Fibroblast of pulmonary artery (primary cell): ENCODE data around the gene EDRF1.

Experiments used
- DNase-seq: peaks from one replicate; pipeline ENCODE4 v3.0.0-alpha.2; 2010; ENCODE audit warnings: low read depth
- H3K4me3 ChIP-seq: replicated peaks from 2 replicates; pipeline ENCODE4 v1.5.1; 2011; ENCODE audit warnings: low read depth, mild to moderate bottlenecking, control low read depth, low read length, moderate library complexity
- TF ChIP-seq, protein P1 (sequence below): IDR thresholded peaks from 2 replicates; pipeline ENCODE4 v1.5.1; 2011; ENCODE audit warnings: mild to moderate bottlenecking, control low read depth, low read length, inconsistent platforms; ENCODE audit errors: missing control alignments

EDRF1 gene

DNA sequence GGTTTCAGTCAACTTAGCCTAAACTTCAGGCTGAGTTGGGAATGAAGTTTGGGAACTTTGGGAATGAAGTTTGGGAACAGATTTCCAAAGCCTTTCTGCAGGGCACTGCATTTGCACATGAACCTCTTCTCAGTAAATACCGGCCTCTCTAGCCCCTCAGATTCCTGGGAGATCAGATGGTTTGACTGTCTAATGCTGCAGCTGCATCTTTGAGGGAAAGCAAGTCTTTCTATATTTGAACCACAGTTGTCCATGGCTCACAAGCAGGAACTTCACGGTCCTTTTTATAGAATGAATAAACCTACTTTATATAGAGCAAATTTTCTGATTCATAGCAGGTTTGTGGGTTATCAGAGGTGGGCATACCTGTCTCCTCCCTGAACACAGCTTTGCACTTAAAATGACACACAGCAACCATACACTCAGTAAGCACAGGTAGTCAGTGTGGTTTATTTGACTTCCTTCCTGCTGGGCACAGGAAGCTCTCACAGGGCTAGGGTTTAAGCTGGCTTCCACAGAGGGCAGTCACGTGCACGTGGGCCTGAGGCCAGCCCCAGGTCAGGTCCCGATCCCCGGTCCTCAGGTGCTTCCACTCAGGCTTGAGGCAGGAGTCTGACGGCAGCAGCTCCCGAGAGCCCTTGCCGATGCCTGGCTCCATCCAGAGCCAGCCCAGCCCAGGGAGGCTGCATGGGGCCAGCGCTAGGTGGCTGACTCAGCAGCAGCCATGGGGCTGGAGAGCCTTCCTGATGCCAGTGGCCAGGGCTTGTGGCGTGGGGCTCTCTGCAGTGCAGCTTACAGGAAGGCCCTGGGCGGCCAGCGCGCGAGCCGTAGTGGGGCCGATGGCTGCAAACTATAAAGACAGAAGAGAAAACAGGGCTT, 68.9 kb downstream of the EDRF1 start:
- H3K4me3 ChIP-seq = no peak overlapping the region
- TF ChIP-seq, protein P1, sequence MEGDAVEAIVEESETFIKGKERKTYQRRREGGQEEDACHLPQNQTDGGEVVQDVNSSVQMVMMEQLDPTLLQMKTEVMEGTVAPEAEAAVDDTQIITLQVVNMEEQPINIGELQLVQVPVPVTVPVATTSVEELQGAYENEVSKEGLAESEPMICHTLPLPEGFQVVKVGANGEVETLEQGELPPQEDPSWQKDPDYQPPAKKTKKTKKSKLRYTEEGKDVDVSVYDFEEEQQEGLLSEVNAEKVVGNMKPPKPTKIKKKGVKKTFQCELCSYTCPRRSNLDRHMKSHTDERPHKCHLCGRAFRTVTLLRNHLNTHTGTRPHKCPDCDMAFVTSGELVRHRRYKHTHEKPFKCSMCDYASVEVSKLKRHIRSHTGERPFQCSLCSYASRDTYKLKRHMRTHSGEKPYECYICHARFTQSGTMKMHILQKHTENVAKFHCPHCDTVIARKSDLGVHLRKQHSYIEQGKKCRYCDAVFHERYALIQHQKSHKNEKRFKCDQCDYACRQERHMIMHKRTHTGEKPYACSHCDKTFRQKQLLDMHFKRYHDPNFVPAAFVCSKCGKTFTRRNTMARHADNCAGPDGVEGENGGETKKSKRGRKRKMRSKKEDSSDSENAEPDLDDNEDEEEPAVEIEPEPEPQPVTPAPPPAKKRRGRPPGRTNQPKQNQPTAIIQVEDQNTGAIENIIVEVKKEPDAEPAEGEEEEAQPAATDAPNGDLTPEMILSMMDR = no peak

DNA sequence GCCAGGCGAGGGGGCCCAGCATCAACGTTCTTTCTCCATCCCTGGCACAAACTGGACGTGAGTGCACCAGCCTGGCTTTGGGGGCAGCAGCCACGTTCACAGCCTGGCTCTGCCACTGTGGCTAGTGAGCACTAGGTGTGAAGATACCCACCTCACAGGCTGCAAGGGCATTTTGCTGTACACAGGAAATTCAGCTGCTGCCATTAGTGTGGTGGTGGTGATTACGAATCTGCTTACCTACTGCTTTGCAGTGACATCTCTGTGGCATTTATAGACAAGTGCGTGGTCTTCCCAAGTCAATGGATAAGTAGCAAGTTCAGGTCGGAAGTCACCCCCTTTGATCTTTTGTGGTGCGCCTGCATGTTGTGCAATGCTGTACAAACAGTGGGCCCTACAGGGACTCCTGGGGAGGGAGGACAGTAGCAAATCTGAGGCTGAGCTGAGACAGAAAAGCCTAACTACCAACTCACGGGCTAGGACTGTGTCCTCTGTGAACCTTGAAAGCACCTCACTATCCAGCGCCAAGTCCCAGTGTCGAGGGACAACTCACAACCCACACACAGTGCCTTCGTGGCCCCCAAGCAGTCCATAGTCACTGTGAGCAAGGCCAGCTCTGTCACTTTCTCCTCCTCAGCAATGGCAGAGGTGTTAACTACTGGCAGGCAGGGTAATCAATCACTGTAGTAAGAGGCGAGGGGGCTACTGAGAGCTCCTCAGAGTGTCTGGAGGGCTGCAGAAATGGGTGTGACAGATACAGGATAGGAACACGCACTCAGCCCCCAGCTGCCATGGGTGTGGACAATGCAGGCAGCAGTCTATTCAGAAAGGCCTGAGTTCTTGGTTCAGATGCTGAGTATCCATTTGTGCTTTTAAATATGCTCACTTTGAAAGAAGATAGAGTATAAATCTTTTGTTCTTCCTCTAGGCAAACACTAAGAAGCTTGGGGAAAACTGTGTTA, 73.1 kb downstream of the EDRF1 start:
- DNase-seq = no peak
- no peak overlapping the region for H3K4me3 ChIP-seq
- TF ChIP-seq, protein P1 = no peak

More for the DNA sequence above, 68.9 kb downstream of the EDRF1 start:
- no peak for DNase-seq

DNA sequence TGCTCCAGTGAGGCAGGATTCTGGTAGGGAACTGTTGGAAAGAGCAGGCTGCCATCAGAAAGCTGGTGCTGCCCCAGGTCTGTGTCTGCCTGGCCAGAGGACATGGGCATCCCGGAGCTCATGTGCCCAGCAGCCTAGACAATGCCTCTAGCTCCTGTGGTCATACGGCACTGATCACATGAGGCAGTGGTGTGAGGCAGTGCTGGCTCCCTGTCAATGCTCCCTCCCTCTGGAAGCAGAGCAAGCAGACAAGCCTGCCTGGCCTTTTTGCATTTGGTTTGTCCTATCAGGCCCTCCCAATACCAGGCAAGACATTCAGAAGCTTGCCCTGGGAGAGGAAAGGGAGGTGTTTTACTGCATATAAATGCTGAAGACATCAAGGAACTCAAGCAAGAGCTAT, 75.6 kb downstream of the EDRF1 start:
- no peak overlapping the region for H3K4me3 ChIP-seq
- TF ChIP-seq, protein P1 = no peak
- peak; percentile 1 for DNase-seq

DNA sequence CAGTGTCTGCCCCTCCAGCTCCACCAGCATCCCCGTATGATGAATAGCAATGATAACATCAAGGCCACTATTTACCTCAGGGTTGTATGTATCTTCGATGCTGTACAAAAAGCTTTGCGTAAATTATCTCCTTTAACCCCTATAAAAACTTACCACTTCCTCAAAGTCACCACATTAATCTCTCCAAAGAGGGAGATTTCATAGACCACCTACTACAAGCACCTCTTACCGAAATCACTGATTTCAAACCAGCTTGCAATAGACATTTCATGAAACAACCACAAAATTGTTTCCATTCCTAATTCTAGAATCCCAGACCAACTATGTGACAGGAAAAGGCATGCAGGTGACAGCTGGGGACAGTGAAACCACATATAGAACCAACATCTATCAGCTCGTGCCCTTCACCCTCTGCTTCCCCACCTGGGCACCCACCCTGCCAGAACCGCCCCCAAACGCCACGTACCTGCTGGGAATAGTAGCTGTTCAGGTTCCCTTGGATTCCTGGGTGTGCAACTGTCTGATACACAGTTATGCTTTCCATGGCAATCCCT, 76.2 kb downstream of the EDRF1 start:
- H3K4me3 ChIP-seq = no peak overlapping the region
- no peak for DNase-seq
- TF ChIP-seq, protein P1 = no peak

DNA sequence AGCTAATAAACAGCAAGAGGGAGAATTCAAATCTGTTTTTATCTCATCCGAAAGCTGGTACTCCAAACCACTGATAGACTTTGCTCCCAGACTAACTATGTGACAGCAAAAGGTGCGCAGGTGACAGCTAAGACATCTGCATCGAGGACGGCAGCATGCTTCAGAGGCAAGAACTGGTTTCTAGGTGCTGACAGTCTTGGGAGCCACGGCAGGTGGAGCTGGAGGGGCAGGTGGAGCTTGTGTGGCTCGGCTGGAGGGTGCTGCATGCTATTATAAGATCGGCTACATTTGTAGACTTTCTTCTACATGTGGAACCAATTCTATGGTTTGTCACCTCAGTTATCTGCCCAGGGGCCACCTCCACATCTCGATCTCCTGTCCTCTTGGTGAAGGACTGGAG, 77.9 kb downstream of the EDRF1 start:
- TF ChIP-seq, protein P1 = no peak
- no peak for DNase-seq
- no peak overlapping the region for H3K4me3 ChIP-seq

DNA sequence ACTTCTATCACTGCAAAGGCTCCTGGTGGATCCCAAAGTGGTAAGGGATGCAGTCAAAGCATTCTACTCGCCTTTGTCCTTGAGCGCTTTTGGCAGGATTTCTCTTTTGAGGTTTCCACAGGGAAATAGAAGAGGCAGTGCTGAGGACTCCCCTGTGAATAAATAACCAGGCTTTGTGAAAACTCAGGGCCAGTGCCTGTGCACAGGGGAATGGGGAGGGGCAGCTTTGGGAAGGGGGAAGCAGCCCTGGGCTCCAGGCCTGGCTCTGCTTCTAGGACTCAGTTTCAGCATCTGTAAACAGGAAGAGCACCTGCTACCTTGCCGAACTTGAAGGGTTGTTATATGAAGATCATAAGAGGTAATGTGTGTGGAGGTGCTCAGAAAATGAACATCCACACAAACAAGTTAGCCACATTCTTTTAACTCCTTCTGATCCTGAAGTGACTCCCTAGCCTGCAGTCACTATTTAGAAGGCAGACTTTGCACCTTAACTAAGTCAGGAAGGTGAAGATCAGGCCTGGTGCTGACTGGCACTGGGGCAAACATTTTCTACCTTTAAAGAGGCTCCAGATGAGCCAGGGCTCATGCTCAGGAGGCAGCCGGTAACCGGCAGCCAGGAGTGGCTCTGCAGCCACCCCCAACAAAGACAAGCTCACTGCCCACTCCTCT, 78.6 kb downstream of the EDRF1 start:
- no peak for DNase-seq
- H3K4me3 ChIP-seq = no peak overlapping the region
- TF ChIP-seq, protein P1 = no peak
